ES-I3 (cell line): ENCODE results near the gene ZSCAN1.

Experiments used
- H3K36me3 ChIP-seq: 2 replicates; pipeline ENCODE4 v1.6.1; 2013; ENCODE audit warnings: mild to moderate bottlenecking, low read length, control low read depth, moderate library complexity; ENCODE audit not compliant: insufficient read depth
- H3K4me1 ChIP-seq: 2 replicates; pipeline ENCODE4 v1.6.1; 2013; ENCODE audit warnings: mild to moderate bottlenecking, control low read depth, low read length; ENCODE audit not compliant: insufficient read depth
- H3K9ac ChIP-seq: 2 replicates; pipeline ENCODE4 v1.6.1; 2013; ENCODE audit warnings: low read depth, mild to moderate bottlenecking, low read length, moderate library complexity
- H3K9me3 ChIP-seq: 2 replicates; pipeline ENCODE4 v1.6.1; 2013; ENCODE audit warnings: mild to moderate bottlenecking, low read length, moderate library complexity; ENCODE audit not compliant: control insufficient read depth, insufficient read depth

The ZSCAN1 gene

DNA sequence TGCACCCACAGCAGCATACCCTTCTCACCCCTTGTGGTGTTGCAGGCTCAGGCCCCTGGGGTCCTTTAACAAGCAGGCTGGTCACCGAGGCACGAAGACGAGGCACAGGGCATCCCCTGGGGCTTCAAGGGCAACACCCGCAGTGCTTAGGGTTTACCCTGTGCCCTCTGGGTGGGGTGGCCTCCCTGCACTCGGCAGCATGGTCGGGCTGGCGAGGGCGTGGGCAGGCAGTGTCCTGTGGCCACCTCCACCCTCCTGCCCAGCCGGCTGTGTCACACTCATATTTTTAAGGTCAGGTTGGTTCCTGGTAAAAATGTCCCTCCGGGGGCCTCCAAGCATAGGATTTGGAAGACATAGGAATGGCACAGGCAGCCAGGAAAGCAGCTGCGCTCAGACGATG is 13.8 kb downstream of the ZSCAN1 start:
- Histone ChIP-seq H3K4me1 (no peaks in the 10 kb centered on the region), H3K9me3 (peaks cover 4% of the 10 kb centered on the region; the same call in 1 of the 2 replicates), H3K9ac (no peak overlapping the region), H3K36me3 (no peaks in the 10 kb centered on the region)

DNA sequence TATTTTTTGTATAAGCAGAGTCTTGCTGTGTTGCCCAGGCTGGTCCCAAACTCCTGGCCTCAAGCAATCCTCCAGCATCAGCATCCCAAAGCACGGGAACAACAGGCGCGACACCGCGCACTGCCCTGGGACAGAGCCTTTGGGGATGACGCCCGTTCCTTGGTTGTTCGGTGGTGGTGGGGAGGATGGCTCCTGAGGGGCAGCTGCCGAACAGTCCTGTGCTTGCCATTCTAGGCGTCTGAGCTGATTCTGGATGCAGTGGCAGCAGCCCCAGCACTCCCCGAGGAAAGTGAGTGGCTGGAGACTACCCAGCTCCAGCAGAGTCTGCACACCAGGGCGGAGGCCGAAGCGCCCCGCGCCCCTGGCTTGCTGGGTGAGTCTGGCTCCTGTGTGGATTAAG is 18.4 kb downstream of the ZSCAN1 start:
- Histone ChIP-seq H3K36me3 (no peaks in the 10 kb centered on the region), H3K9ac (no peak overlapping the region), H3K9me3 (peaks cover 4% of the 10 kb centered on the region; the same call in 1 of the 2 replicates), H3K4me1 (no peaks in the 10 kb centered on the region)

DNA sequence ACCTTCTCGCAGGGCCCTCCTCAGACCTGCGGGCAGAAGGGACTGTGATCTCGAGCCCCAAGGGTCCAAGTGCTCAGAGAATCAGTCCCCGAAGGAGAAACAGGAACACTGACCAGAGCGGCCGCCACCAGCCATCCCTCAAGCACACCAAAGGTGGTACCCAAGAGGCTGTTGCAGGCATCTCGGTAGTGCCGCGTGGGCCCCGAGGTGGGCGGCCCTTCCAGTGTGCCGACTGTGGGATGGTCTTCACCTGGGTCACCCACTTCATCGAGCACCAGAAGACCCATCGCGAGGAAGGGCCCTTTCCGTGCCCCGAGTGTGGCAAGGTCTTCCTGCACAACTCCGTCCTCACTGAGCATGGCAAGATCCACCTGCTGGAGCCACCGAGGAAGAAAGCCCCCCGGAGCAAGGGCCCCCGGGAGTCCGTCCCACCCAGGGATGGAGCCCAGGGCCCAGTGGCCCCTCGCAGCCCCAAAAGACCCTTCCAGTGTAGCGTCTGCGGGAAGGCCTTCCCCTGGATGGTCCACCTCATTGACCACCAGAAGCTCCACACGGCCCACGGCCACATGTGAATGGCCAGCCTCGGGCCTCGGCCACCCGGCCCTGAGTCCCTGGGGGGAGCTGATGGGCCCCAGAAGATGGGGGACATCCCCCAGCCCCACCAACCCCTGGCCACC is 19.8 kb downstream of the ZSCAN1 start:
- Histone ChIP-seq H3K4me1 (no peaks in the 10 kb centered on the region), H3K9ac (no peak overlapping the region), H3K36me3 (no peaks in the 10 kb centered on the region), H3K9me3 (peaks cover 4% of the 10 kb centered on the region; the same call in 1 of the 2 replicates)

DNA sequence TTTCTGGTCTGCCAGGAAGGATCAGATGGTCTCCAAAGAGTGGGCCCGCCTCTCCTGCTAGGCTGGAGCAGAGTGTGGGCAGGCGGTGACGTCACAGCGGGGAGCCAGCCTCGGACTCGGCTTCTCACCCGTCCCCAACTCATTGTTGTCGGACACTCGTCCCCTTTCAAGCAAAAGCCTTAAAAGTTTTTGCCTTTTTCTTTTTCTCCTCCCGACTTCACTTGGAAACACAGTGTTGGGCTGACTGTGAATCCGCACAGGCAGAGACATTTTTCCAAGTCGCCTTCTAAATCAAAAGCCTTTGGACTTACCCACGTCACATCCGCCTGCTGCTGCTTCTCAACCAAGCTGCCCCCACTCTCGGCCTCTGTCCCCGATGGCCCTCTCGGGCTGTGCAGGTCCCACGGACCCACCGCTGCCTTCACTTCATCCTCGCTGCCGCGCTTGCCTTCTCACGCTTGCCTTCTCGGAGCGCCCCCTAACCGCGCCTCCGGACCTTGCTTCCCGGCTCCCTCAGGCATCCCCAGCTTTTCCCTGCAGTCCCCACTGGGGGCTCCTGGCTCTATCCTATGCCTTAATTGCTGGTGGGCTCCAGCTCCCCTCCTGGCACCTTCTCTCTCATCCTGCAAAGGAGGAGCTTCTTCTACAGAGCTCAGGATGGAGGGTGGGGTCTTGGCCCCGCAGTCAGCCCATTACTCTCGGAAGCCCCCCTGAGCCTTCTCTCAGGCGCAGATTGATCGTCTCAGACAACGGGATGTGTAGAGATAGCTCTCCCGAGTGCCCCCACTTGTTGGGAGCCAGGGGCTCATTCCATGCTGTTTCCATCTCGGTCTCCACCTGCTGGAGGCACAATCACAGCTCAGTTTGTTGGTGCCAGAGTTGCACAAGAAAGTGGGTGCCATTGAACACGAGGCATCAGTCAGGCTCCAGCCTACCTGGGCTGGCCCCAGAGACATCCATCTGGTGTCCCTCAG is 21.4 kb downstream of the ZSCAN1 start:
- Histone ChIP-seq H3K9me3 (no peaks in the 10 kb centered on the region; the same call in 1 of the 2 replicates), H3K9ac (no peak overlapping the region; the same call in 1 of the 2 replicates), H3K36me3 (no peaks in the 10 kb centered on the region), H3K4me1 (no peaks in the 10 kb centered on the region)

DNA sequence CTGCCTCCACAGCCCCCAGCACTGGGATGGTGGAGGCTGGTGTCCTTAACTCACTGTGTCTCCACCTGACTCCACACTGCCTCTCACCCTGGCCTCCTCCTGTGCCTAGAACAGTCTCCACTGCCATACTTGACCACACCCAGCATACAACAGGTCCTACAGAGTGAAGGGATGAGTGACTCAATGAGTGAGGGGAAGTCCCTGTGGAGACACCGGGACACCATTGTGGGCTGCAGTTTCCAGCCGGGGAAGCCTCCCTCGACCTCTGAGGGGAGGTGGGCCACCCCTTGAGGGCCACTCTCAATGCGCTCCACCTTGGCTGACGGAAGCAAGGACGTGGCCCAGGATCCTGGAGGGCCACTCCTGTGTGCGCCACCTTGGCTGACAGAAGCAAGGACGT is 22.4 kb downstream of the ZSCAN1 start:
- Histone ChIP-seq H3K36me3 (no peaks in the 10 kb centered on the region), H3K4me1 (no peaks in the 10 kb centered on the region), H3K9me3 (no peaks in the 10 kb centered on the region; the same call in 1 of the 2 replicates), H3K9ac (no peak overlapping the region)

DNA sequence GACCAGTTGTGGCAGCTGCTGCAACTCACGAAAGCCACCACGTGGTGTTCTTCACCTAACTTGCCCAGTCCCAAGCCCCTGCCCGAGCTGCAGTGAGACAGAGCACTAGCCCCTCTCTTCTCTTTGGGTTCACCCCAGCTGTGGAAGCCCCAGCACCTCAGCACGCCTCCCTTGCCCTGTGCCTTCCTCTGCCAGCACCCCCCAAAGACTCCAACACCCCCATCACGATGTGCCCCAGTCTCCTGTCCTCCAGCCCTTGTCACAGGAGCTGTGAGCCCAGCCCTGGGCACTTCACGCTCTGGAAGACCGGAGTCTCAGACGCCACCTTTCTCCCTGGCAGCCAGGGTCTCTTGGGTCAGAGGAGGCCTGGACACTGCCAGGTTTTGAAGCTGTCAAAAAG is 23.0 kb downstream of the ZSCAN1 start:
- Histone ChIP-seq H3K36me3 (no peaks in the 10 kb centered on the region), H3K4me1 (no peaks in the 10 kb centered on the region), H3K9ac (no peak overlapping the region), H3K9me3 (no peaks in the 10 kb centered on the region; the same call in 1 of the 2 replicates)

DNA sequence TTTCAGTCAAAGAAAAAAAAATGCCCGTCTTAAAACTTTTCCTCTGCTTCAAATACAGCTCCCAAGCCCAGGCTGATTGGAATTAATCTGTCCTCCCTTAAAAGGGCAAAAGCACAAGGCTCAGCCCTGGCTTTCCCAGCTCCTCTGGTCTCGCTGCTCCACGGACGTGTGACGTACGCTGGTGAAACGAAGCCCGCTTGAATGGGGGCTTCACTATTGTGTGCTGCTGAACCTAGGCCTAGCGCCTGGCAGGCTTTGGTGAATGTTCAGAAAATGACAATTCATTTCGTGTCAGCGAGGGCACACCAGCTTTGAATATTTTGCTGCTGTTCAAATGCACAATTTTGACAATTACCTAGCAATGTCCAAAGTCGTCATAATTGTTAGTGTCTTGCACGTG is 24.6 kb downstream of the ZSCAN1 start:
- Histone ChIP-seq H3K9me3 (peaks cover 5% of the 10 kb centered on the region; the same call in 1 of the 2 replicates), H3K4me1 (no peaks in the 10 kb centered on the region), H3K9ac (peak overlapping the region; percentile 39)

DNA sequence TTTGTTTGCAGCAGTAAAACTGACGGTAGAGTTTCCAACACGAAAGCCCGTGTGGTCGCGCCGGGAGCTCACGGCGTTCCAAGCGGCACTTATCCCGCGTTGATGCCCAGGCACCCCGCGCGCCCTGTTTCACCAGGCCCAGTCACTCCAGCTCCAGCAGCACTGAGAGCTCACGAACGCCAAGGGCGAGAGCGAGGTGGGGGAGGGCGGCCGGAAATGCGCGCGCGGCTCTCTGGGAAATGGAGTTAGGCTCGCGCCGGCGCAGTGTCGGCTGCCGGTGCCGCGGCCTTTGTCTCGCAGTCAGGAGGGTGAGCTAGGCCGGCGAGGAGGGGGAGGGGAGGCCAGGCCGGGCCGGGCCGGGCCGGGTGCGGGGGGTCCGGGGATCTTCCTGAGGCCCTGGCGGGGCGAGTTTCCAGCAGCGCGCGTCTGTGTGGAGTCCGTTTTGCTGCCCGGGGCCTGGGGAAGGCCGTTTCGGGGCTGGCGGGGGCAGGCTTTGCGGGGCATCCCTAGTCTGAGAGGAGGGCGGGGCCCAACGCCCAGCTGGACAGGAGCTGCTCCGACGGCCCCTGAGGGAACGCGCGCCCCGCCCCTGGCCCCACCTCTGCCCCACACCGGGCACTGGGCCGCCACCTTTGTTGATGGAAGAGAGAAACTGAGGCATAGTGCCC is 25.3 kb downstream of the ZSCAN1 start, which contains the start of gene ZNF135:
Gene ZNF135 (plus strand): TSS at position 280 of the 668 bp plus-strand sequence. CDS start 721 bp downstream, outside the sequence.
- H3K9me3 ChIP-seq: peaks cover 5% of the 10 kb centered on the region; the same call in 1 of the 2 replicates
- no peaks in the 10 kb centered on the region for H3K4me1 ChIP-seq
- peak within 1 kb of the TSS; percentile 39 for H3K9ac ChIP-seq
- H3K36me3 ChIP-seq: no peaks in the 10 kb centered on the region; the same call in 1 of the 2 replicates

More for the DNA sequence above, 24.6 kb downstream of the ZSCAN1 start:
- no peaks in the 10 kb centered on the region for H3K36me3 ChIP-seq

DNA sequence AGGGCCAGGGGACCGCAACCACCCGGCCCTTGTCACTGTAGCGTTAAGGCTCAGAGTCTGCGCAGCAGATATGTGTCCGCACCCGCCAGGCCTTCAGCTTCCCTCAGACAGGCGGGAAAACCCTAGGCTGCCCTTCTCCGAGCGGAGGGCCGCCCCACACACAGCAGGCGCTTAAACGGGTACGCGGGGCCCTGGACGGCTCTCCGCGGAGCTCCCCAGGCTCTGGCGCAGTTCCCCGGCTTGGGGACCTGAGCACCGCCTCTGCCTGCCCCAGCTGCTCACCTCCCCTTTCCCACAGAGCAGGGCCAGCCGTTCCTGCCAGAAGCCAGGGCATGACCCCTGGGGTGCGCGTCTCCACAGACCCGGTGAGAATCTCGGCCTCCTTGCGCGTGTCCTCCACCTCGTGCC is 25.9 kb downstream of the ZSCAN1 start:
- Histone ChIP-seq H3K9ac (peak overlapping the region; percentile 39), H3K4me1 (no peaks in the 10 kb centered on the region), H3K9me3 (peaks cover 5% of the 10 kb centered on the region; the same call in 1 of the 2 replicates), H3K36me3 (no peaks in the 10 kb centered on the region; the same call in 1 of the 2 replicates)

DNA sequence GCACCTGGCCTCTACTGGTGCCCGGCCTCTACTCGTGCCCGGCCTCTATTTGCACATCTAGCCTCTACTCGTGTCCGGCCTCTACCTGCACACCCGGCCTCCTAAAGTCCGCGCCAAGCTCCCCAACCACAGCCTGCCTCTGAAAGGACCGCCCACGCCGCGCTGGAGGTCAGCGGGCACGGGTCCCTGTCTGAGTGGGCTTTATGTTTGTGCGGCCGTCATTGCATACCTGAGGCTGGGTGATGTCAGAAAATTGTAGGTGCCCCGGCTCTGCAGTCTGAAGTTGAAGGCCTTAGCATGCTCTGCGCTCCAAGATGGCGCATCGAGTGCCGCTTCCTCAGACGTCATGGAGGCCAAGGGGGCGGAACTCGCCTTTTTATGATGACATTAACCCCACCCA is 26.4 kb downstream of the ZSCAN1 start:
- Histone ChIP-seq H3K4me1 (no peaks in the 10 kb centered on the region), H3K9ac (no peak overlapping the region), H3K36me3 (no peaks in the 10 kb centered on the region; the same call in 1 of the 2 replicates), H3K9me3 (peaks cover 5% of the 10 kb centered on the region; the same call in 1 of the 2 replicates)

DNA sequence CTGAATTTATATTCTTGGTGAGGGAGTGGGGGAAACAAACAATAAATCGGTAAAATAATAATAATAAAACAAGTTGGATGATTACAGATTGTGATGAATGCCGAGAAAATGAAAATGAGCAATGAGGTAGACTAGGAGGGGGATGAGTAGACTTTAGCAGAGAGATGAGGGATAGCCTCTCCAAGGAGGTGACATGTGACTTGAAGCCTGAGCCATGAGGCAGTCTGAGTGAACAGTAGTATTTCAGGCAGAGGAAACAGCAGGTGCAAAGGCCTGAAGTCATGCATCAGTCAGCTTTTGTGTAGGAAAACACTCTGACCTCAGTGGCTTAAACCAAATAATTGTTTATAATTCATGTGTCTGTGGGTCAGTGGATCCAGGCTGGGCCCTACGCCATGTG is 29.9 kb downstream of the ZSCAN1 start:
- Histone ChIP-seq H3K36me3 (peaks cover 4% of the 10 kb centered on the region; the same call in 1 of the 2 replicates), H3K9ac (no peak overlapping the region), H3K9me3 (peaks cover 8% of the 10 kb centered on the region), H3K4me1 (no peaks in the 10 kb centered on the region)

DNA sequence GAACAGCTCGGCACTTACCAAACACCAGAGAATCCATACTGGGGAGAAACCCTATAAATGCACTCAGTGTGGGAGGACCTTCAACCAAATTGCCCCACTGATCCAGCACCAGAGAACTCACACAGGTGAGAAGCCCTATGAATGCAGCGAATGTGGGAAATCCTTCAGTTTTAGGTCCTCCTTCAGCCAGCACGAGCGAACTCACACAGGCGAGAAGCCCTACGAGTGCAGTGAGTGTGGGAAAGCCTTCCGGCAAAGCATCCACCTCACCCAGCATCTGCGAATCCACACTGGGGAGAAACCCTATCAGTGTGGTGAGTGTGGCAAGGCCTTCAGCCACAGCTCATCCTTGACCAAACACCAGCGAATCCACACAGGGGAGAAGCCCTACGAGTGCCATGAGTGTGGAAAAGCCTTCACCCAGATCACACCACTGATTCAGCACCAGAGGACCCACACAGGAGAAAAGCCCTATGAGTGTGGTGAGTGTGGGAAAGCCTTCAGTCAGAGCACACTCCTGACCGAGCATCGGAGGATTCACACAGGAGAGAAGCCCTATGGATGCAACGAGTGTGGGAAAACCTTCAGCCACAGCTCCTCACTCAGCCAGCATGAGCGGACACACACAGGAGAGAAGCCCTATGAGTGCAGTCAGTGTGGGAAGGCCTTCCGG is 33.6 kb downstream of the ZSCAN1 start:
- Histone ChIP-seq H3K4me1 (no peaks in the 10 kb centered on the region), H3K9ac (no peak overlapping the region), H3K36me3 (peaks cover 4% of the 10 kb centered on the region; the same call in 1 of the 2 replicates), H3K9me3 (peaks cover 11% of the 10 kb centered on the region)

DNA sequence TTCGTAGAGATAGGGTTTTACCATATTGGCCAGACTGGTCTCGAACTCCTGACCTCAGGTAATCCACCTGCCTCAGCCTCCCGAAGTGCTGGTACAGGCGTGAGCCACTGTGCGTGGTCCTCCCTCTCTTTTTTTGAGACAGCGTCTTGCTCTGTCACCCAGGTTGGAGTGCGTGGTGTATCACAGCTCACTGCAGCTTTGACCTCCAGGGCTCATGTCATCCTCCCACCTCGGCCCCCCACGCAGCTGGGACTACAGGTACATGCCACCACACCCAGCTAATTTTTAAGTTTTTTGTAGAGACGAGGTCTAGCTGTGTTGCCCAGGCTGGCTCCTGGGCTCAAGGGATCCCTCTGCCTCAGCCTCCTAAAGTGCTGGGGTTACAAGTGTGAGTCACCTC is 46.0 kb downstream of the ZSCAN1 start:
- 0 out of 2 replicates have a peak, but pooled peaks cover 4% of the 10 kb centered on the region for H3K9me3 ChIP-seq
- H3K9ac ChIP-seq: no peak overlapping the region
- no peaks in the 10 kb centered on the region for H3K36me3 ChIP-seq
- no peaks in the 10 kb centered on the region for H3K4me1 ChIP-seq
